ENCODE results near the gene KCNH5. TPM values are rescaled to one million over a fixed set of nuclear protein-coding genes. Genes with fewer than 3 reads are reported as not detected.
"Not testable (repeated sequence)": the region's sequence is repeated elsewhere in the genome, so short reads cannot be mapped to it uniquely, and the experiment has no call there.

The KCNH5 gene
- total RNA-seq, 1 experiment from 2014 or later, result not detected

GRCh38 chr14:62894736-62895135 is 150.5 kb downstream of the KCNH5 start:
- Histone ChIP-seq H3K9me3 (replicated peaks) (no peaks in the 10 kb centered on the region), H3K4me3 (no peak overlapping the region), H3K4me1 (replicated peaks) (no peaks in the 10 kb centered on the region), H3K27ac (no peak overlapping the region), H3K36me3 (no peaks in the 10 kb centered on the region), H3K27me3 (replicated peaks) (no peaks in the 10 kb centered on the region)
- DNase-seq (ENCODE audit: low read depth in 1 of 2, low spot score in 2 of 2), result no peak

- H3K27me3 ChIP-seq (replicated peaks), result no peaks in the 10 kb centered on the region
- no peaks in the 10 kb centered on the region for H3K9me3 ChIP-seq (replicated peaks)
- H3K27ac ChIP-seq, result no peak overlapping the region
- no peaks in the 10 kb centered on the region for H3K4me1 ChIP-seq (replicated peaks)
- H3K36me3 ChIP-seq, result no peaks in the 10 kb centered on the region
- H3K4me3 ChIP-seq, result no peak overlapping the region
- DNase-seq (ENCODE audit: low read depth in 1 of 2, low spot score in 2 of 2), result no peak
These were observed 155.9 kb downstream of the KCNH5 start for GRCh38 chr14:62889364-62889763.

- H3K36me3 ChIP-seq, result no peaks in the 10 kb centered on the region
- no peaks in the 10 kb centered on the region for H3K27me3 ChIP-seq (replicated peaks)
- no peak overlapping the region for H3K27ac ChIP-seq
- no peaks in the 10 kb centered on the region for H3K4me1 ChIP-seq (replicated peaks)
- no peak for DNase-seq (ENCODE audit: low read depth in 1 of 2, low spot score in 2 of 2)
- H3K4me3 ChIP-seq, result no peak overlapping the region
- H3K9me3 ChIP-seq (replicated peaks), result no peaks in the 10 kb centered on the region
These were observed 158.8 kb downstream of the KCNH5 start for GRCh38 chr14:62886461-62886860.

- H3K4me1 ChIP-seq (replicated peaks), result no peaks in the 10 kb centered on the region
- no peaks in the 10 kb centered on the region for H3K36me3 ChIP-seq
- H3K4me3 ChIP-seq, result no peak overlapping the region
- no peak for DNase-seq (ENCODE audit: low read depth in 1 of 2, low spot score in 2 of 2)
- no peaks in the 10 kb centered on the region for H3K9me3 ChIP-seq (replicated peaks)
- no peak overlapping the region for H3K27ac ChIP-seq
- no peaks in the 10 kb centered on the region for H3K27me3 ChIP-seq (replicated peaks)
These were observed 159.8 kb downstream of the KCNH5 start for GRCh38 chr14:62885451-62885850.

- Histone ChIP-seq H3K27ac (no peak overlapping the region), H3K9me3 (replicated peaks) (no peaks in the 10 kb centered on the region), H3K4me3 (no peak overlapping the region), H3K36me3 (no peaks in the 10 kb centered on the region), H3K4me1 (replicated peaks) (no peaks in the 10 kb centered on the region), H3K27me3 (replicated peaks) (no peaks in the 10 kb centered on the region)
- DNase-seq (ENCODE audit: low read depth in 1 of 2, low spot score in 2 of 2), result no peak
These were observed 162.3 kb downstream of the KCNH5 start for GRCh38 chr14:62882967-62883366.

- no peak overlapping the region for H3K4me3 ChIP-seq
- DNase-seq (ENCODE audit: low read depth in 1 of 2, low spot score in 2 of 2), result no peak
- no peaks in the 10 kb centered on the region for H3K36me3 ChIP-seq
- no peaks in the 10 kb centered on the region for H3K4me1 ChIP-seq (replicated peaks)
- H3K9me3 ChIP-seq (replicated peaks), result no peaks in the 10 kb centered on the region
- no peak overlapping the region for H3K27ac ChIP-seq
- H3K27me3 ChIP-seq (replicated peaks), result no peaks in the 10 kb centered on the region
These were observed 178.9 kb downstream of the KCNH5 start for GRCh38 chr14:62866376-62866775.

- DNase-seq (ENCODE audit: low read depth in 1 of 2, low spot score in 2 of 2), result no peak
- H3K4me3 ChIP-seq, result no peak overlapping the region
- H3K27me3 ChIP-seq (replicated peaks), result no peaks in the 10 kb centered on the region
- no peaks in the 10 kb centered on the region for H3K9me3 ChIP-seq (replicated peaks)
- no peak overlapping the region for H3K27ac ChIP-seq
- no peaks in the 10 kb centered on the region for H3K36me3 ChIP-seq
- no peaks in the 10 kb centered on the region for H3K4me1 ChIP-seq (replicated peaks)
These were observed 180.7 kb downstream of the KCNH5 start for GRCh38 chr14:62864588-62864987.

GRCh38 chr14:62858011-62858410 is 187.2 kb downstream of the KCNH5 start:
- DNase-seq (ENCODE audit: low read depth in 1 of 2, low spot score in 2 of 2); H3K4me1 ChIP-seq (replicated peaks); H3K36me3 ChIP-seq; H3K4me3 ChIP-seq; H3K27ac ChIP-seq; H3K9me3 ChIP-seq (replicated peaks); H3K27me3 ChIP-seq (replicated peaks): not testable (repeated sequence)

GRCh38 chr14:62854951-62855350 is 190.3 kb downstream of the KCNH5 start:
- DNase-seq (ENCODE audit: low read depth in 1 of 2, low spot score in 2 of 2), result no peak
- Histone ChIP-seq H3K27ac (no peak overlapping the region), H3K27me3 (replicated peaks) (no peaks in the 10 kb centered on the region), H3K4me1 (replicated peaks) (no peaks in the 10 kb centered on the region), H3K9me3 (replicated peaks) (no peaks in the 10 kb centered on the region), H3K4me3 (no peak overlapping the region), H3K36me3 (no peaks in the 10 kb centered on the region)

- DNase-seq (ENCODE audit: low read depth in 1 of 2, low spot score in 2 of 2), result no peak
- no peaks in the 10 kb centered on the region for H3K4me1 ChIP-seq (replicated peaks)
These were observed 198.1 kb downstream of the KCNH5 start for GRCh38 chr14:62847168-62847567.

GRCh38 chr14:62844546-62844945 is 200.7 kb downstream of the KCNH5 start:
- no peak for DNase-seq (ENCODE audit: low read depth in 1 of 2, low spot score in 2 of 2)
- Histone ChIP-seq H3K9me3 (replicated peaks) (no peaks in the 10 kb centered on the region), H3K36me3 (no peaks in the 10 kb centered on the region), H3K27me3 (replicated peaks) (no peaks in the 10 kb centered on the region), H3K4me1 (replicated peaks) (no peaks in the 10 kb centered on the region), H3K27ac (no peak overlapping the region), H3K4me3 (no peak overlapping the region)

More at GRCh38 chr14:62847168-62847567, 198.1 kb downstream of the KCNH5 start:
- Histone ChIP-seq H3K9me3 (replicated peaks) (no peaks in the 10 kb centered on the region), H3K4me3 (no peak overlapping the region), H3K27me3 (replicated peaks) (no peaks in the 10 kb centered on the region), H3K36me3 (no peaks in the 10 kb centered on the region), H3K27ac (no peak overlapping the region)

GRCh38 chr14:62824086-62824485 is 221.2 kb downstream of the KCNH5 start:
- Histone ChIP-seq H3K9me3 (replicated peaks) (no peaks in the 10 kb centered on the region), H3K4me3 (no peak overlapping the region), H3K36me3 (no peaks in the 10 kb centered on the region), H3K27me3 (replicated peaks) (no peaks in the 10 kb centered on the region), H3K4me1 (replicated peaks) (no peaks in the 10 kb centered on the region), H3K27ac (no peak overlapping the region)
- no peak for DNase-seq (ENCODE audit: low read depth in 1 of 2, low spot score in 2 of 2)

- no peaks in the 10 kb centered on the region for H3K9me3 ChIP-seq (replicated peaks)
- no peak for DNase-seq (ENCODE audit: low read depth in 1 of 2, low spot score in 2 of 2)
- no peaks in the 10 kb centered on the region for H3K4me1 ChIP-seq (replicated peaks)
- H3K4me3 ChIP-seq, result no peak overlapping the region
- H3K27me3 ChIP-seq (replicated peaks), result no peaks in the 10 kb centered on the region
- H3K36me3 ChIP-seq, result no peaks in the 10 kb centered on the region
- H3K27ac ChIP-seq, result no peak overlapping the region
These were observed 225.3 kb downstream of the KCNH5 start for GRCh38 chr14:62819931-62820330.

- Histone ChIP-seq H3K27me3 (replicated peaks) (no peaks in the 10 kb centered on the region), H3K36me3 (no peaks in the 10 kb centered on the region), H3K27ac (no peak overlapping the region), H3K4me1 (replicated peaks) (no peaks in the 10 kb centered on the region), H3K4me3 (no peak overlapping the region), H3K9me3 (replicated peaks) (no peaks in the 10 kb centered on the region)
- DNase-seq (ENCODE audit: low read depth in 1 of 2, low spot score in 2 of 2), result no peak
These were observed 237.6 kb downstream of the KCNH5 start for GRCh38 chr14:62807636-62808035.

GRCh38 chr14:62800577-62800976 is 244.7 kb downstream of the KCNH5 start:
- Histone ChIP-seq H3K36me3 (no peaks in the 10 kb centered on the region), H3K9me3 (replicated peaks) (no peaks in the 10 kb centered on the region), H3K4me3 (no peak overlapping the region), H3K4me1 (replicated peaks) (no peaks in the 10 kb centered on the region), H3K27me3 (replicated peaks) (no peaks in the 10 kb centered on the region), H3K27ac (no peak overlapping the region)
- DNase-seq (ENCODE audit: low read depth in 1 of 2, low spot score in 2 of 2), result no peak

All from SJSA1 (cell line).